Trophoblast cell (in vitro differentiated cells and primary cell): ENCODE results near the gene KIF6.

ENCODE experiments used
- DNase-seq, 2 donors: peaks; one replicate each; pipeline ENCODE4 v3.0.0-alpha.2; 2016
- H2AFZ ChIP-seq: 2 replicates; pipeline ENCODE4 v1.6.1; 2013; ENCODE audit warnings: low read length, moderate library complexity, mild to moderate bottlenecking; ENCODE audit not compliant: insufficient read depth, poor library complexity
- H2AK5ac ChIP-seq: 2 replicates; pipeline ENCODE4 v1.6.1; 2013; ENCODE audit warnings: mild to moderate bottlenecking, low read length
- H2BK120ac ChIP-seq: 2 replicates; pipeline ENCODE4 v1.6.1; 2013; ENCODE audit warnings: low read length, mild to moderate bottlenecking, moderate library complexity; ENCODE audit not compliant: insufficient read depth, poor library complexity
- H2BK12ac ChIP-seq: 2 replicates; pipeline ENCODE4 v1.6.1; 2013; ENCODE audit warnings: mild to moderate bottlenecking, low read length, moderate library complexity
- H2BK5ac ChIP-seq: 2 replicates; pipeline ENCODE4 v1.6.1; 2013; ENCODE audit warnings: low read length, low read depth, moderate library complexity, mild to moderate bottlenecking; ENCODE audit not compliant: poor library complexity
- H3K14ac ChIP-seq: 2 replicates; pipeline ENCODE4 v1.6.1; 2013; ENCODE audit warnings: mild to moderate bottlenecking, low read length
- H3K18ac ChIP-seq: 2 replicates; pipeline ENCODE4 v1.6.1; 2013; ENCODE audit warnings: mild to moderate bottlenecking, low read length
- H3K23ac ChIP-seq: 2 replicates; pipeline ENCODE4 v1.6.1; 2013; ENCODE audit warnings: low read length
- H3K27ac ChIP-seq: 2 replicates; pipeline ENCODE4 v1.5.1; 2013; ENCODE audit warnings: low read depth, mild to moderate bottlenecking, inconsistent platforms, low read length, moderate library complexity
- H3K27me3 ChIP-seq: 2 replicates; pipeline ENCODE4 v1.6.1; 2013; ENCODE audit warnings: inconsistent platforms, mild to moderate bottlenecking, low read length, moderate library complexity; ENCODE audit not compliant: insufficient read depth
- H3K36me3 ChIP-seq, 2 experiments: 1 replicate in 1 of 2; 2 replicates in 1 of 2; pipeline ENCODE4 v1.6.1; 2013; ENCODE audit warnings: low read length in 2 of 2, mild to moderate bottlenecking in 2 of 2, moderate library complexity in 1 of 2; ENCODE audit not compliant: insufficient read depth in 2 of 2, control insufficient read depth in 1 of 2
- H3K4ac ChIP-seq: 2 replicates; pipeline ENCODE4 v1.6.1; 2013; ENCODE audit warnings: low read depth, mild to moderate bottlenecking, low read length, moderate library complexity
- H3K4me1 ChIP-seq, 2 experiments: 1 replicate in 1 of 2; 2 replicates in 1 of 2; pipeline ENCODE4 v1.6.1; 2013; ENCODE audit warnings: low read length in 2 of 2, mild to moderate bottlenecking in 2 of 2, moderate library complexity in 1 of 2; ENCODE audit not compliant: insufficient read depth in 2 of 2, control insufficient read depth in 1 of 2
- H3K4me2 ChIP-seq: 2 replicates; pipeline ENCODE4 v1.6.1; 2013; ENCODE audit warnings: inconsistent platforms, mild to moderate bottlenecking, low read length, moderate library complexity
- H3K4me3 ChIP-seq: 2 replicates; pipeline ENCODE4 v1.5.1; 2013; ENCODE audit warnings: mild to moderate bottlenecking, low read depth, low read length, inconsistent platforms
- H3K79me1 ChIP-seq: one replicate; pipeline ENCODE4 v1.6.1; 2013; ENCODE audit warnings: low read length
- H3K79me2 ChIP-seq: 2 replicates; pipeline ENCODE4 v1.6.1; 2013; ENCODE audit warnings: low read length, mild to moderate bottlenecking; ENCODE audit not compliant: control insufficient read depth, insufficient read depth, poor library complexity
- H3K9ac ChIP-seq: 2 replicates; pipeline ENCODE4 v1.6.1; 2013; ENCODE audit warnings: mild to moderate bottlenecking, low read length
- H3K9me3 ChIP-seq: 2 replicates; pipeline ENCODE4 v1.6.1; 2013; ENCODE audit warnings: low read depth, mild to moderate bottlenecking, control low read depth, inconsistent platforms, low read length; ENCODE audit not compliant: insufficient read depth
- H4K12ac ChIP-seq: 2 replicates; pipeline ENCODE4 v1.6.1; 2013; ENCODE audit warnings: low read depth, mild to moderate bottlenecking, low read length, moderate library complexity
- H4K8ac ChIP-seq: 2 replicates; pipeline ENCODE4 v1.6.1; 2013; ENCODE audit warnings: low read depth, mild to moderate bottlenecking, low read length, moderate library complexity
- H4K91ac ChIP-seq: one replicate; pipeline ENCODE4 v1.6.1; 2013; ENCODE audit warnings: low read depth, mild to moderate bottlenecking, low read length, moderate library complexity
- WGBS: extraction: QIAGEN DNeasy Blood & Tissue Kit; methylation state at CpG from one replicate; pipeline ENCODE4 v1.1.7; 2013; ENCODE audit warnings: missing lambda C conversion rate; ENCODE audit not compliant: insufficient read length, insufficient coverage; ENCODE audit errors: extremely low coverage; 5-methylcytosine and 5-hydroxymethylcytosine counted together

The KIF6 gene

DNA sequence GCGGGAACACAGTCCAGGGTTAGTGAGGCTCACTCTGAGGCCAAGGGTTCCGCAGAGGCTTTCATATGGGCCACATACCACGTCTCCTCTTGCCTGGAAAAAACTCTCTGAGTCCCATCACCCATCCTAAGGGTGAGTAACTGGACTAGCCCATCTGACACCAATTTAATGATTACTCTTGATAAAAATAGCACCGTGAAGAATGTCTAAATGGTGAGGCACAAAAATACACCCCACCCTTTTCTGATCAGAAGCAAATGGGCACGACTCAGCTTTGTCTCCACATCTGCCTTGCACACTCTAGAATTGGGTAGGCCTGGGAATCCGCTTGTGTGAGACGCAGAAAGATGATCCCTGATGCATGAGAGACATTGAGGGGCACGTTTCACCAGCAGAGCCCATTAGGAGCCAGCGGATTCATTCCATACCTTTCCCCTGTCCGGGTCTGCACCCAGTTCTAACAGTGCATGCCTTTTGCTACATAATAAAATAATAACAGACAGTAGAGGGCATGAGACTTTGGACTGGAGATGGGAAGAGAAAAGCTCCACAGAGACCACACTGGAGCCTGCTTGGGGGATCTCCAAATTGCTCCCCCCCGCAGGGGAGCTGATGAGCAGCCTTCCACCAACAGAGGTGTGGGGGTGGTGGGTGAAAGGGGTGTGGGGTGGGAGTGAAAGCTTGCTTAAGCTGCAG, 292.7 kb downstream of the KIF6 start:
- H3K79me2 ChIP-seq, result no peaks in the 10 kb centered on the region
- H3K36me3 ChIP-seq, result no peaks in the 10 kb centered on the region
- no peak overlapping the region for H2AFZ ChIP-seq
- H2AK5ac ChIP-seq, result peak overlapping the region; percentile 82
- no peak overlapping the region for H3K4ac ChIP-seq
- H3K4me3 ChIP-seq, result no peak overlapping the region
- H3K14ac ChIP-seq, result peak overlapping the region; percentile 47
- H3K4me2 ChIP-seq, result no peak overlapping the region
- no peak for DNase-seq
- H2BK120ac ChIP-seq, result peak overlapping the region; percentile 44
- no peak overlapping the region for H3K9ac ChIP-seq
- H3K9me3 ChIP-seq, result no peaks in the 10 kb centered on the region
- no peak overlapping the region for H4K12ac ChIP-seq
- no peak overlapping the region for H3K18ac ChIP-seq
- no peaks in the 10 kb centered on the region for H3K27me3 ChIP-seq
- peak overlapping the region; percentile 82 for H2BK12ac ChIP-seq
- H3K79me1 ChIP-seq, result peaks cover 14% of the 10 kb centered on the region
- H2BK5ac ChIP-seq, result peak overlapping the region; percentile 14
- H3K4me1 ChIP-seq, result peaks cover 9 to 21% of the 10 kb centered on the region in 2 experiments
- peak overlapping the region; percentile 70 for H4K91ac ChIP-seq
- WGBS, result no CpG with 5 or more reads among the region's 11 CpGs
- no peak overlapping the region for H3K27ac ChIP-seq
- H4K8ac ChIP-seq, result no peak overlapping the region
- H3K23ac ChIP-seq, result no peak overlapping the region

GRCh38 chr6:39430871-39431523, 294.2 kb downstream of the KIF6 start:
- Histone ChIP-seq H3K14ac (no peak overlapping the region), H3K4me1 (peaks cover 9 to 21% of the 10 kb centered on the region in 2 experiments), H3K79me1 (peaks cover 14% of the 10 kb centered on the region), H3K27ac (peak overlapping the region; percentile 59), H3K4ac (no peak overlapping the region), H2BK5ac (no peak overlapping the region), H4K91ac (no peak overlapping the region), H3K9ac (no peak overlapping the region), H2BK12ac (no peak overlapping the region), H3K27me3 (no peaks in the 10 kb centered on the region), H2BK120ac (no peak overlapping the region), H3K18ac (no peak overlapping the region), H4K12ac (no peak overlapping the region), H3K36me3 (no peaks in the 10 kb centered on the region), H3K9me3 (no peaks in the 10 kb centered on the region), H4K8ac (no peak overlapping the region), H2AK5ac (no peak overlapping the region), H3K23ac (no peak overlapping the region), H2AFZ (no peak overlapping the region), H3K79me2 (no peaks in the 10 kb centered on the region), H3K4me3 (no peak overlapping the region), H3K4me2 (peak overlapping the region; percentile 8)
- no CpG with 5 or more reads among the region's 11 CpGs for WGBS
- no peak for DNase-seq

DNA sequence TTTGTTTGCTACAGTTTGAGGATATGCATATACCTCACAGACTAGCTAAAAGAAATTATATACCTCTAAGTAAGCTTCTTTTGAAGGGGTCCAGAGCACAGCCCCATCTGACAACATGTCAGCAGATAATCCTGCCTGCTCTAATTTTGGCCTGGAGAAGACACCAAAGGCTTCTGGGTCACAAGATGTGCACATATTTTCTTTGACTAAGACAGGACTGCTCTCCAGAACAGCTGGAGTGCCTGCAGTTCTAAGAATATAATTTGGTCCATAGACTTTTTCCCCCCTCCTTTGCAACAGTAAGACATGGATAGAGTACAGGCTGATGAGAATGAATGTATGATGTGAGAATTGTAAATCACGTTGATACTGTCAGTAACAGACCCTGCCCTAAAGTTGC, 294.8 kb downstream of the KIF6 start:
- Histone ChIP-seq H3K27ac (peak overlapping the region; percentile 59), H3K27me3 (no peaks in the 10 kb centered on the region)

DNA sequence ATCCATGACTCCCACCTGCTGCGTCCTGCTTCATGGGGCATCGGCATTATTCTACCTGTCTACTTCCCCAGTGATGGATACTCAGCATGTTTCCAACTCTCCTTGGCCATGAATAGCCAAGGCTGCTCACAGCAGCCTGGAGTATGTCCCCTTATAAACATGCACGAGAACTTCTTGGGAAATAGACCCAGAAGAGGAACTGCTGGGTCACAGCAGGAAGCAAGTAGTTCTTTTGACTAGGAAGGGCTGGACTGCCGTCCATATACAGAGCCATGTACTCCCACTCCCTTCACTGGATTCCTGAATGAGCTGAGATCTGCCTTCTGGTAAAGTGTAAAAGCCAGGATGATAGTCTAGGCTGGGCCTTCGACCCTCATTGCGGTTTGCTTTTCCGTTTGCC, 296.4 kb downstream of the KIF6 start:
- Histone ChIP-seq H2BK120ac (no peak overlapping the region), H4K12ac (no peak overlapping the region), H4K91ac (peak overlapping the region; percentile 48), H3K23ac (no peak overlapping the region), H3K4ac (no peak overlapping the region), H3K27ac (no peak overlapping the region), H2AK5ac (no peak overlapping the region), H3K79me1 (peaks cover 14% of the 10 kb centered on the region), H3K18ac (no peak overlapping the region), H3K27me3 (no peaks in the 10 kb centered on the region), H4K8ac (no peak overlapping the region), H3K14ac (no peak overlapping the region), H3K36me3 (no peaks in the 10 kb centered on the region), H3K4me2 (no peak overlapping the region), H3K4me1 (peaks cover 11 to 21% of the 10 kb centered on the region in 2 experiments), H3K9me3 (peaks cover 1% of the 10 kb centered on the region), H2BK5ac (no peak overlapping the region), H3K79me2 (no peaks in the 10 kb centered on the region), H3K4me3 (no peak overlapping the region), H2BK12ac (peak overlapping the region; percentile 79), H2AFZ (no peak overlapping the region), H3K9ac (no peak overlapping the region)
- WGBS, result no CpG with 5 or more reads among the region's 7 CpGs
- DNase-seq, result no peak

More for the DNA sequence above, 294.8 kb downstream of the KIF6 start:
- no peak overlapping the region for H3K14ac ChIP-seq
- no peak overlapping the region for H3K4ac ChIP-seq
- no peaks in the 10 kb centered on the region for H3K79me2 ChIP-seq
- H3K4me2 ChIP-seq, result no peak overlapping the region
- no peaks in the 10 kb centered on the region for H3K9me3 ChIP-seq
- no peak overlapping the region for H3K18ac ChIP-seq
- peaks cover 14% of the 10 kb centered on the region for H3K79me1 ChIP-seq
- H3K9ac ChIP-seq, result no peak overlapping the region
- peak overlapping the region; percentile 45 for H2BK12ac ChIP-seq
- no peak overlapping the region for H2AK5ac ChIP-seq
- H3K36me3 ChIP-seq, result no peaks in the 10 kb centered on the region
- H2AFZ ChIP-seq, result no peak overlapping the region
- no peak overlapping the region for H4K12ac ChIP-seq
- H4K91ac ChIP-seq, result no peak overlapping the region
- DNase-seq, result no peak
- H3K4me3 ChIP-seq, result no peak overlapping the region
- peak overlapping the region; percentile 14 for H2BK120ac ChIP-seq
- H4K8ac ChIP-seq, result no peak overlapping the region
- H2BK5ac ChIP-seq, result no peak overlapping the region
- WGBS, result no CpG with 5 or more reads among the region's 1 CpG
- no peak overlapping the region for H3K23ac ChIP-seq
- H3K4me1 ChIP-seq, result peaks cover 9 to 21% of the 10 kb centered on the region in 2 experiments
